ENCODE results near the gene SH2D3C. TPM values are rescaled to one million over a fixed set of nuclear protein-coding genes. Genes with fewer than 3 reads are reported as not detected.

Gene SH2D3C
- polyA plus RNA-seq, 2 of the 4 experiments (the other 2 are of a cell fraction) = 0.06 TPM

- H3K9me3 ChIP-seq = no peaks in the 10 kb centered on the region
- H3K4me2 ChIP-seq = no peak overlapping the region
- FAIRE-seq (no peak), DNase-seq (ENCODE audit: low read depth in 1 of 2, low spot score in 1 of 2) (no peak), ATAC-seq (no peak)
- TF ChIP-seq FOSL2 (IDR thresholded peaks at IDR 0.05) (no peak), FOSL2 (CRISPR knock-in tag; IDR thresholded peaks at IDR 0.05) (no peak), PBX3 (IDR thresholded peaks at IDR 0.05) (no peak), CBX8 (IDR thresholded peaks at IDR 0.05) (no peak), SREBF2 (IDR thresholded peaks at IDR 0.05) (no peak), BCL3 (IDR thresholded peaks at IDR 0.05) (no peak), HDAC2 (IDR thresholded peaks at IDR 0.05) (no peak), BHLHE40 (IDR thresholded peaks at IDR 0.05; ENCODE audit: low read depth, low read length) (no peak), RCOR1 (IDR thresholded peaks at IDR 0.05; ENCODE audit: low read depth, low read length) (no peak), PHF8 (IDR thresholded peaks at IDR 0.05; ENCODE audit: borderline replicate concordance, low read depth) (no peak), GATA3 (IDR thresholded peaks at IDR 0.05; ENCODE audit: borderline replicate concordance) (no peak)
- H3K4me3 ChIP-seq = no peak overlapping the region
- peaks cover 26% of the 10 kb centered on the region for H3K4me1 ChIP-seq
- ChIA-PET CTCF (interaction anchor here (0.7 to 8.5 kb wide), 8 partner anchors 11 to 216 kb away, joined by 3 to 63 read pairs (median 6); partner anchors contain the start of gene CDK9), POLR2A (no interaction called here)
- H3K27ac ChIP-seq = no peak overlapping the region
- 96% methylated on average over 10 of the region's 14 CpGs for WGBS (ENCODE audit: missing lambda C conversion rate)
These were observed 28.4 kb upstream of the SH2D3C start for GRCh38 chr9:127806871-127807270.

GRCh38 chr9:127805620-127806019, 27.2 kb upstream of the SH2D3C start:
- WGBS (ENCODE audit: missing lambda C conversion rate) = 76% methylated on average over 8 of the region's 8 CpGs

More at GRCh38 chr9:127805620-127806019, 27.2 kb upstream of the SH2D3C start:
- CTCF ChIA-PET = interaction anchor here (0.7 to 8.5 kb wide), 12 partner anchors 12 to 261 kb away, joined by 3 to 63 read pairs (median 4); partner anchors contain the start of genes CDK9, NAIF1 and TOR2A
- DNase-seq (ENCODE audit: low read depth in 1 of 2, low spot score in 1 of 2) (peak; percentile 69 to 71), ATAC-seq (no peak), FAIRE-seq (no peak)
- Histone ChIP-seq H3K4me3 (no peak overlapping the region), H3K9me3 (no peaks in the 10 kb centered on the region), H3K27ac (no peak overlapping the region), H3K4me1 (peaks cover 38% of the 10 kb centered on the region), H3K4me2 (no peak overlapping the region)
- TF ChIP-seq PHF8 (IDR thresholded peaks at IDR 0.05; ENCODE audit: borderline replicate concordance, low read depth) (no peak), POLR2A (IDR thresholded peaks at IDR 0.05; ENCODE audit: low read length) (no peak), CTCF (IDR thresholded peaks at IDR 0.05) (peak; percentile 36; the same call in 2 of the 3 replicates), MAX (IDR thresholded peaks at IDR 0.05) (no peak), E2F6 (IDR thresholded peaks at IDR 0.05; ENCODE audit: borderline replicate concordance, low read depth) (no peak), RAD21 (conservative IDR thresholded peaks at IDR 0.05 in 1 of 2, IDR thresholded peaks at IDR 0.05 in 1 of 2) (peak in 1 of 2 experiments; percentile 23; a peak in 1 of 5 replicates), BCL3 (IDR thresholded peaks at IDR 0.05) (no peak), JUN (IDR thresholded peaks at IDR 0.05) (no peak), SREBF2 (IDR thresholded peaks at IDR 0.05) (no peak), ZNF302 (CRISPR knock-in tag; IDR thresholded peaks at IDR 0.05) (no peak)
- POLR2A ChIA-PET = no interaction called here

Measured in A549 (cell line).